Fibroblast of lung (primary cell): Measurements from ENCODE around the gene CRNN. TPM values are rescaled to one million over a fixed set of nuclear protein-coding genes. Genes with fewer than 3 reads are reported as not detected.

Source experiments
- DNase-seq, 2 donors: peaks; one replicate each; pipeline versions ENCODE4 v3.0.0 to v3.0.0-alpha.2; 2010; ENCODE audit warnings: low read depth in 2 of 2
- H2AFZ ChIP-seq: 2 replicates; pipeline ENCODE4 v1.5.1; 2012; ENCODE audit warnings: low read length, control low read depth, inconsistent platforms
- H3K27ac ChIP-seq: 2 replicates; pipeline ENCODE4 v1.5.1; 2011; ENCODE audit warnings: low read length, control low read depth; ENCODE audit not compliant: insufficient read depth
- H3K27me3 ChIP-seq: 2 replicates; pipeline ENCODE4 v1.5.1; 2011; ENCODE audit warnings: mild to moderate bottlenecking, low read length; ENCODE audit not compliant: control insufficient read depth, insufficient read depth
- H3K36me3 ChIP-seq: 2 replicates; pipeline ENCODE4 v1.5.1; 2011; ENCODE audit warnings: low read length; ENCODE audit not compliant: control insufficient read depth, insufficient read depth
- H3K4me1 ChIP-seq: 2 replicates; pipeline ENCODE4 v1.5.1; 2011; ENCODE audit warnings: low read length; ENCODE audit not compliant: control insufficient read depth, insufficient read depth; ENCODE audit errors: extremely low read depth
- H3K4me2 ChIP-seq: 2 replicates; pipeline ENCODE4 v1.5.1; 2011; ENCODE audit warnings: low read length, control low read depth; ENCODE audit not compliant: insufficient read depth; ENCODE audit errors: extremely low read depth
- H3K4me3 ChIP-seq, 4 experiments: fragments of 200-600 bp in 1 of 4; sonication (generic) in 1 of 4; replicated peaks in 1 of 4; 2 replicates each; pipeline ENCODE4 v1.5.1; 2011 to 2016; ENCODE audit warnings: low read length in 4 of 4, low read depth in 3 of 4, mild to moderate bottlenecking in 3 of 4, control low read depth in 2 of 4, inconsistent platforms in 1 of 4, mixed read lengths in 1 of 4; ENCODE audit not compliant: insufficient read depth in 1 of 4; ENCODE audit errors: control extremely low read depth in 1 of 4
- H3K79me2 ChIP-seq: 2 replicates; pipeline ENCODE4 v1.5.1; 2012; ENCODE audit warnings: mild to moderate bottlenecking, low read length, inconsistent platforms; ENCODE audit not compliant: control insufficient read depth, insufficient read depth
- H3K9ac ChIP-seq: 2 replicates; pipeline ENCODE4 v1.5.1; 2011; ENCODE audit warnings: mild to moderate bottlenecking, low read length, control low read depth; ENCODE audit not compliant: insufficient read depth
- H3K9me3 ChIP-seq: 2 replicates; pipeline ENCODE4 v1.5.1; 2012; ENCODE audit warnings: low read depth, low read length; ENCODE audit not compliant: control insufficient read depth, insufficient read depth
- H4K20me1 ChIP-seq: 2 replicates; pipeline ENCODE4 v1.5.1; 2011; ENCODE audit warnings: low read length; ENCODE audit not compliant: control insufficient read depth, insufficient read depth; ENCODE audit errors: extremely low read depth
- EZH2 ChIP-seq: IDR thresholded peaks from 2 replicates; pipeline ENCODE4 v1.5.1; 2012; ENCODE audit warnings: low read length, control low read depth, mild to moderate bottlenecking; ENCODE audit errors: missing control alignments
- polyA plus RNA-seq, 2 donors: library from polyadenylated mRNA; depleted of rRNA in 1 of 2; stranded (reverse) in 1 of 2; unstranded in 1 of 2; fragments of >200 nt; gene quantifications; 2 replicates each; pipeline ENCODE4 v1.2.1, GENCODE V29; 2011 to 2012; ENCODE audit warnings: missing spikeins in 1 of 2
- total RNA-seq: library from RNA; depleted of rRNA; stranded (reverse); fragments of >200 nt; gene quantifications from 2 replicates; pipeline ENCODE4 v1.2.1, GENCODE V29; 2014
- TF ChIP-seq, protein P1 (sequence below), 2 donors: IDR thresholded peaks in 1 of 2; conservative IDR thresholded peaks in 1 of 2; 1 replicate in 1 of 2; 2 replicates in 1 of 2; pipeline ENCODE4 v1.5.1; 2011 to 2012; ENCODE audit warnings: low read length in 2 of 2, control low read depth in 1 of 2, inconsistent platforms in 1 of 2, low read depth in 1 of 2, mild to moderate bottlenecking in 1 of 2

Gene CRNN
- total and polyA plus RNA-seq, 2 donors (not counting 1 experiment from before 2014, with no cell fraction given), result not detected

DNA sequence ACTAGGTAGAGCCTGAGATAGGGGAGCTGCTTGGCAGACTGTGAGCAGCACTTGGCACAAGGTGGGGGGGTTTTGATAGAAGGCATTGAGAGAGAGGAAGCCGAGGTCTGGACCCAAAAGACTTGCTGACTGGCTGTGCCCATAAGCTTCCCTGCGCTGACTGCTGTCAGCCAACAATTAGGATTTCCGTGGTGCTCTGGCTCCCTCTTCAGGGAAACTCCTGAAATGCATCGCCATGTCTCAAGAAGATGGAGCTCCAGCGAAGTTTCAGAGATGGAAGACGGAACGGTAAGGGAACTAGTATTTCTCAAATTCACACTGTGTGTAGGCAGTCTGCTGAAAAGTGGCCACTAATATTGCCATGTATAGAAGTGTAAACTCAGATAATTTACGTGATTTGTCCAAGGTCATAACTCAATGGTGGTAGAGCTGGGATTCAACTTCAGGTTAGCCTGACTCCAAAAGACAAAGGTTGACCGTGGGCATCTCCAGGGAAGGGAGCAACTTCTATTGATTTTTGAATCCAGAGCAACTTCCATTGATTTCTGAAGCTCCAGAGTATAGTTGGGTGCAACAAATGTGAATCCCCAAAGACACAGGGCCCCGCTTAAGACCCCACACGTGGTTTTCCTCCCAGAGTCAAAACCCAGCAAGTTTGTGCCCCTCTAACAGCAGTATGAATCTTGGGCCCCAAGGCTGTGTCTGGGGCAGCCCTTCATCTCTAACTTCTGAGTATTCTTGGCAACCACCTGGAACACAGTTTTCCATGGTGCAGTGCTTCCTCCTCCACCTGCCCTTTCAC is 44.5 kb upstream of the CRNN start:
- Histone ChIP-seq H3K36me3 (no peaks in the 10 kb centered on the region), H3K4me1 (no peaks in the 10 kb centered on the region), H3K9ac (no peak overlapping the region), H3K27ac (no peak overlapping the region), H2AFZ (peak overlapping the region; percentile 59), H3K9me3 (no peaks in the 10 kb centered on the region), H3K4me2 (no peak overlapping the region), H3K79me2 (no peaks in the 10 kb centered on the region), H4K20me1 (no peaks in the 10 kb centered on the region), H3K27me3 (no peaks in the 10 kb centered on the region), H3K4me3 (no peak overlapping the region)
- TF ChIP-seq, protein P1, sequence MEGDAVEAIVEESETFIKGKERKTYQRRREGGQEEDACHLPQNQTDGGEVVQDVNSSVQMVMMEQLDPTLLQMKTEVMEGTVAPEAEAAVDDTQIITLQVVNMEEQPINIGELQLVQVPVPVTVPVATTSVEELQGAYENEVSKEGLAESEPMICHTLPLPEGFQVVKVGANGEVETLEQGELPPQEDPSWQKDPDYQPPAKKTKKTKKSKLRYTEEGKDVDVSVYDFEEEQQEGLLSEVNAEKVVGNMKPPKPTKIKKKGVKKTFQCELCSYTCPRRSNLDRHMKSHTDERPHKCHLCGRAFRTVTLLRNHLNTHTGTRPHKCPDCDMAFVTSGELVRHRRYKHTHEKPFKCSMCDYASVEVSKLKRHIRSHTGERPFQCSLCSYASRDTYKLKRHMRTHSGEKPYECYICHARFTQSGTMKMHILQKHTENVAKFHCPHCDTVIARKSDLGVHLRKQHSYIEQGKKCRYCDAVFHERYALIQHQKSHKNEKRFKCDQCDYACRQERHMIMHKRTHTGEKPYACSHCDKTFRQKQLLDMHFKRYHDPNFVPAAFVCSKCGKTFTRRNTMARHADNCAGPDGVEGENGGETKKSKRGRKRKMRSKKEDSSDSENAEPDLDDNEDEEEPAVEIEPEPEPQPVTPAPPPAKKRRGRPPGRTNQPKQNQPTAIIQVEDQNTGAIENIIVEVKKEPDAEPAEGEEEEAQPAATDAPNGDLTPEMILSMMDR (conservative IDR thresholded peaks at IDR 0.05 in 1 of 2, IDR thresholded peaks at IDR 0.05 in 1 of 2; ENCODE audit: low read depth in 1 of 2, low read length in 2 of 2), result peak; percentile 92 to 93
- no peak for TF ChIP-seq EZH2
- DNase-seq, result peak; percentile 56 to 72

DNA sequence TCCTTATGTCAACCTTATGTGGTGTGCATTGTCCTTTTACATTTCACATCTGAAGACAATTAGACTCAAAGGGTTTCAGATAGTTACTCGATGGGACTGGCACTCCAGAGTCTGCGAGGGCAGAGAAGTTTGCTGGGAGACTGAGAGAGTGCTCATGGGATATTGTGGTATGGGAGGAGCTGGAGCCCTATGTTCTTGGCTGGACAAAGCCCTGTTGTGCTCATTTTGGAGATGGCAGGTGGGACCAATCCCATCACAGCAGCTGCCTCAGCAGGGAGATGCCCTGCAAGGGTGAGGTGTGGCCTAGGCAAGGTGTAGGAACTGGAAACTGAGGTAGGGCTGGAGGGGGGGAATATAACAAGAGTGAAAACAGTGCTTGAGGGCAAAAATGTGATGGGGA is 43.5 kb upstream of the CRNN start:
- Histone ChIP-seq H4K20me1 (no peaks in the 10 kb centered on the region), H3K4me2 (no peak overlapping the region), H2AFZ (no peak overlapping the region), H3K9ac (no peak overlapping the region), H3K4me3 (no peak overlapping the region), H3K27me3 (no peaks in the 10 kb centered on the region), H3K79me2 (no peaks in the 10 kb centered on the region), H3K4me1 (no peaks in the 10 kb centered on the region), H3K36me3 (no peaks in the 10 kb centered on the region), H3K9me3 (no peaks in the 10 kb centered on the region), H3K27ac (no peak overlapping the region)
- no peak for DNase-seq
- no peak for TF ChIP-seq EZH2
- TF ChIP-seq, protein P1 (conservative IDR thresholded peaks at IDR 0.05 in 1 of 2, IDR thresholded peaks at IDR 0.05 in 1 of 2; ENCODE audit: low read depth in 1 of 2, low read length in 2 of 2), result no peak

DNA sequence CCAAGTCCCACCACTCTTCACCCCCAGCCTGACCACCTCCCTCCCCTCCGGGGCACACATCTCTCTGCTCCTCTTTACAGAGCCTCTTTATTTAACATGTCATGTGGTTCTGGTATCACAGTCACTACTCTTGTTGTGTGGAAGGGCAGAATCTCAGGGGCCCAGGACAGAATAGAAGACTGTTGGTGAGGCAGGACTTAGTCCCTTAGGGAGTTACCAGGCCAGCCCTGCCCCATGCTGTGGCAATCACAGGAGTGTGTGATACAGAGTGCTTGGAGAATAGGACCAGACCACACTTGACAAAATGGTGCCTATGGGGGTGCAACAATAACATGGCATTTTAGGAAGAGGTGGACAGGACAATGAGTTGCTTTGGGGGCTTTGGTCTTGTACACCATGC is 43.0 kb upstream of the CRNN start:
- TF ChIP-seq, protein P1 (conservative IDR thresholded peaks at IDR 0.05 in 1 of 2, IDR thresholded peaks at IDR 0.05 in 1 of 2; ENCODE audit: low read depth in 1 of 2, low read length in 2 of 2), result no peak
- TF ChIP-seq EZH2, result no peak
- Histone ChIP-seq H3K27me3 (no peaks in the 10 kb centered on the region), H3K9ac (no peak overlapping the region), H3K36me3 (no peaks in the 10 kb centered on the region), H4K20me1 (no peaks in the 10 kb centered on the region), H3K27ac (no peak overlapping the region), H3K9me3 (no peaks in the 10 kb centered on the region), H3K4me1 (no peaks in the 10 kb centered on the region), H3K4me2 (no peak overlapping the region), H3K4me3 (no peak overlapping the region), H2AFZ (no peak overlapping the region), H3K79me2 (no peaks in the 10 kb centered on the region)
- no peak for DNase-seq
